ENCODE results near the gene BNC2. TPM values are rescaled to one million over a fixed set of nuclear protein-coding genes. Genes with fewer than 3 reads are reported as not detected.

The BNC2 gene
- total RNA-seq, 1 experiment from 2014 or later = 5.7 TPM

GRCh38 chr9:16769291-16769690 lies 101.2 kb downstream of the BNC2 start:
- ChIA-PET CTCF (no interaction called here), POLR2A (no interaction called here)
- in situ Hi-C loops (cut with HindIII; ENCODE audit: low pct_unique_long_range_greater_than_20kb, low sequenced_read_pairs) (no loop called here), intact Hi-C loops (cut with micrococcal nuclease; ENCODE audit: unreplicated experiment) (no loop called here)
- Histone ChIP-seq H3K27me3 (ENCODE audit: control insufficient read depth, insufficient read depth, low read length) (no peaks in the 10 kb centered on the region), H3K9me3 (ENCODE audit: control insufficient read depth, insufficient read depth, low read depth, low read length) (no peaks in the 10 kb centered on the region), H3K27ac (ENCODE audit: low read length) (no peak overlapping the region), H3K4me3 (ENCODE audit: low read depth in 2 of 2, low read length in 2 of 2) (no peak overlapping the region), H3K36me3 (ENCODE audit: control insufficient read depth, insufficient read depth, low read length) (no peaks in the 10 kb centered on the region), H3K4me1 (ENCODE audit: control insufficient read depth, insufficient read depth, low read length) (no peaks in the 10 kb centered on the region)
- ATAC-seq (no peak), DNase-seq (ENCODE audit: low read depth, low spot score) (no peak)
- no TSS peak for BruUV-seq (replicated peaks)
- TF ChIP-seq SIN3A (IDR thresholded peaks at IDR 0.05; ENCODE audit: borderline replicate concordance, insufficient read depth, low read depth, low read length) (no peak), TCF7L2 (IDR thresholded peaks at IDR 0.05; ENCODE audit: low read depth, low read length) (no peak), REST (IDR thresholded peaks at IDR 0.05; ENCODE audit: insufficient read depth in 1 of 2, low read depth in 2 of 2, low read length in 1 of 2) (no peak), POLR2AphosphoS5 (IDR thresholded peaks at IDR 0.05; ENCODE audit: low read depth, low read length) (no peak), CTCF (IDR thresholded peaks at IDR 0.05) (no peak)

GRCh38 chr9:16768816-16769215 lies 101.7 kb downstream of the BNC2 start:
- Histone ChIP-seq H3K36me3 (ENCODE audit: control insufficient read depth, insufficient read depth, low read length) (no peaks in the 10 kb centered on the region), H3K27me3 (ENCODE audit: control insufficient read depth, insufficient read depth, low read length) (no peaks in the 10 kb centered on the region), H3K4me1 (ENCODE audit: control insufficient read depth, insufficient read depth, low read length) (no peaks in the 10 kb centered on the region), H3K4me3 (ENCODE audit: low read depth in 2 of 2, low read length in 2 of 2) (no peak overlapping the region), H3K27ac (ENCODE audit: low read length) (no peak overlapping the region), H3K9me3 (ENCODE audit: control insufficient read depth, insufficient read depth, low read depth, low read length) (no peaks in the 10 kb centered on the region)
- ATAC-seq (no peak), DNase-seq (ENCODE audit: low read depth, low spot score) (no peak)
- BruUV-seq (replicated peaks) = no TSS peak
- ChIA-PET POLR2A (no interaction called here), CTCF (no interaction called here)
- intact Hi-C loops (cut with micrococcal nuclease; ENCODE audit: unreplicated experiment) = no loop called here
- TF ChIP-seq SIN3A (IDR thresholded peaks at IDR 0.05; ENCODE audit: borderline replicate concordance, insufficient read depth, low read depth, low read length) (no peak), REST (IDR thresholded peaks at IDR 0.05; ENCODE audit: insufficient read depth in 1 of 2, low read depth in 2 of 2, low read length in 1 of 2) (no peak), POLR2AphosphoS5 (IDR thresholded peaks at IDR 0.05; ENCODE audit: low read depth, low read length) (no peak), CTCF (IDR thresholded peaks at IDR 0.05) (no peak), TCF7L2 (IDR thresholded peaks at IDR 0.05; ENCODE audit: low read depth, low read length) (no peak)
- in situ Hi-C loops (cut with HindIII; ENCODE audit: low pct_unique_long_range_greater_than_20kb, low sequenced_read_pairs) = no loop called here

Data from Panc1 (cell line).